ENCODE data around the gene CACNA2D3.

Gene CACNA2D3

DNA sequence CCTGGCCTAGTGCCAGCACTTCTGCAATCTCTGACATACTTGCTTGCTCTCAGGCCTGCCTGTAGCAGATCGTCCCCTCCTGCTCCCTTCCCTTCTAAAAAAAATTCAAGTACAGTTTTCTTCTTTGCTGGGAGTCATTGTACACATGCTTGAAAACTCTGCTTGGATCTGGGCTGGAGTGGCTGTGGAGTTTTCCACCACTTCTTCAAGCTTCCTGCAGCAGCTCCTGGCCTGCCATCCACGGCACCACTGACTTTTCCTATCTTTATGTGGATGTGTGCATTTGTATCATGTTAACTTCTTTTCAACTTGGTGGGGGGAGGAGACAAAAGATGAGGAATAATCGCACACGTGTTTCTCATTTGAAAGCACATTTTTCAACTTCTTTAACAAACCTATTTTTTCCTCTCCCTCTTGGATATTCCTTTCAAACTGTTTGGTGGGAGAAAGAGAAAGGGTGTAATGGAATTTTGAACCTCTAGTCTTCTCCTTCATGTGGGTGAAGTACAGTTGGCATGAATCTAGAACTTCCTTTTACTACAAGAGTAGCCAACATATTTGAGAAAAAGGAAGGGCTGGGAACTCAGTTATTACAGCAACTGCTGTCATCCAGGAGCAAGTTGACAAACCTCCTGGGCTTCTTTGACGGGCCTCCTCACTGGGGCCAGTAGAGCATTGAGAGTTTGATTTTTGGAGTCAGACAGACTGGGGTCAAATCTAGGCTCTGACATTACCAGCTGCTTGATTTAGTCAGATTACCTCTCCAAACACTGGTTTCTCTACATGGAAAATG, 866.7 kb downstream of the CACNA2D3 start:
- DNase-seq = no peak

DNA sequence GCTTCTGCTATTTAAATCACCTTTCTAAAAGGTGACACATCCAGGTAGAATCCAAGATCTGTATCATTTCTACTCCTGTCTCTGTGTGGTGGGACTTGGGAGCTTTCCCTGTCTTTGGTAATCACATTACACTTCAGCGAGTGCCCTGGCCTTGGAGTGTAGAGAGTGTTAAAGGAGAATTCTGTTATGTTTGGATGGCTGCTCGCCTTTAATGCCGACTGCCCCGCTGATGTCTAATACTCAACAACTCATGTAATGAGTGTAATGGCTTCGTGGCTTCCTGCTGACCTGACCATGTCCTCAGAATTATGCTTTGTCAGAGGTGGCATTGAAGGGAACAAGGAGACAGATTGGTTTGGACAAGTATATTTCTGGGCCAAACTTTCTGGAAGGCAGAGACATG, 871.8 kb downstream of the CACNA2D3 start:
- DNase-seq = no peak

DNA sequence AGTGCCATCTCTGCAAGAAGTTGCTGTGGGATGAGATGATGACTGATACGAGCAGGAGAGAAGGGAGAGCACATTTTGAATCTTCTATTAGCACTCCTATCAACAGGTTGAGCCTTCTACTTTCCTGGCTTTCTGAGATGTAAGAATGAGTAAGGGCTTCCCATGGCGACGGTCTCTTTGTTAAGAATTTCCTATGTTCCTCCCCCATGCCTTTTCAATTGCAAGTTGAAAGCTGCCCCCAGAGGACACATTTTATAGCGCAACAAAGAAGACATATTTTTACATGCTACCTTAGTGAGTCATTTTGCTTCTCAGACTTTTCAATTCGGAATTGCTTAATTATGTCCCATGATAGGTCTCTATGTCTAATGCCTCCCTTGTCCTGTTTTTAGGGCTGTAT, 876.8 kb downstream of the CACNA2D3 start:
- DNase-seq = no peak

DNA sequence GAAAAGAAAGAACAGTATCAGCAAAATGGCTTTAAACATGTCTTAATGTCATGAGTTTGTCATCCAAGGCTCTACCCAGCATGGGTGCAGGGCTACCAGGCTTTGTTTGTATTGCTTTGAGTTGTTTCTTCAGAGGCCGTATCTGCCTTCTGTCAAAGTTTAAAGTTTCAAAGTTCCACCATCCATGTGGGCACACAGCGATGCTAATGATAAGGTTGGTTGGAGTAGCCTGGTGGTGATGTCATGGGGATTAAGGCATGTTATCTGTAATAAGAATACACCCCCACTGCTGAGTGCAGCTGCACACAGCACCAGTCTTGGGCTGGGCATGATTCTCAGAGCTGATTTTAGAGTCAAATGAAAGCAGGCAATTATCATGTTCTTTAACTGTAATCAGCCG, 877.5 kb downstream of the CACNA2D3 start:
- DNase-seq = no peak

DNA sequence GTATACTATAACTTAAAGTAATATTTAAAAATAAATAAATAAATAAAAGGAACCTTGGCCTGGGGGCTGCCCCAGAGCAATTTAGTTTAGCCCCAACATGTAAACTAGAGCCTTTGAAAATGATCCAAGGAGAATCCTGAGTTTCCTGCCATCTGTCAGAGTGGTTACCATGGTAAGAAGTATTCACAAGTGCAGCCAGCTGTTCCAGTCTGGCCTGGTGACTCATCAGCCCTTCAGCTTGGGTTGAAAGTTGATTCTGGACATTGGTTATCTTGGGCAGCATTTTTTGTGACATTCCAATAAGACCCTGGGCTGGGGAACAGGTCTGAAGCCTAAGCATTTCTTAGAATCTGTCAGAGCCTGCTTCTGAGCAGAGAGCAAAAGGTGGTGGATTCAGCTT, 878.2 kb downstream of the CACNA2D3 start:
- no peak for DNase-seq

DNA sequence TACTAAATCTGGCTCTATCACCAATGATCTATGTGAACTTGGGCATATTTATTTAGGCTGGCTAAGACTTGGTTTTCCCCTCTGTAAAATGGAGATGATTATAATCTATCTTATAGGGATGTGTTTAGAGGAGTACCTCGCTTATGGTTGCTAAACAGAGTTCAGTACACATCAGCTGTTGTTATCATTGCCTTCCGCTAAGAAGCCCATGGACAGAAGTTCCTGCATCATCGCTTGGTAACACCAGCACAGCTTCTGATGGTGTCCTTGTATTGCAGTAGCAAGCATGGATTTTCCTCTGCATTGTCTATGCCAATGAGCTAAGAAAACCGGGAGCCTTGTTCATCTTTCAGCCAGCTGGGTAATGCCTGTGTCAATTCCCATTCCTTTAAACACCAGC, 878.6 kb downstream of the CACNA2D3 start:
- DNase-seq = no peak

DNA sequence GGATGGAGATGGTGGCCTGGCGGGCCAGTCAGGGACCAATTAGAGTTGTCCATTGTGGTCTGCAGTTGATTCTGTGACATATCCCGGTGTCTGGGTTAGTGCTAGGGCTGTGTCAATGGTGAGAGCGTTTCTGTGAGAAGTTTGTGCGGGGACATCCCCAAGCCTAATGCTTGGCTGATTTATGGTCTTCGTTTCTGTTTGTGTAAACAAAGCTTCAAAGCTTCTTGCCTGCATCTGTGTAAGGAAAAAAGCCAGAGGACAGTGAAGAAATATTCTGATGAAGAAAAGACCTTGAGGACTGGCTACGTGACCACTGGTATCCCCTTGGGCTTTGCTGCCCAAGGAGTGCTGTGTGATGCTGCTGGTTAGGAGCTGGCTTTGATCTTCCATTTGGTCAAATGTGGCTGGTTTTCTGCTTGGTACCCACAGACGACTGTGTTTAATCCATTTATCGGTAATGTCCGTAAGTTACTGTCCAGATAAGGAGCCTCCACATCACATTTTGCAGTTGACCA, 880.1 kb downstream of the CACNA2D3 start:
- no peak for DNase-seq

DNA sequence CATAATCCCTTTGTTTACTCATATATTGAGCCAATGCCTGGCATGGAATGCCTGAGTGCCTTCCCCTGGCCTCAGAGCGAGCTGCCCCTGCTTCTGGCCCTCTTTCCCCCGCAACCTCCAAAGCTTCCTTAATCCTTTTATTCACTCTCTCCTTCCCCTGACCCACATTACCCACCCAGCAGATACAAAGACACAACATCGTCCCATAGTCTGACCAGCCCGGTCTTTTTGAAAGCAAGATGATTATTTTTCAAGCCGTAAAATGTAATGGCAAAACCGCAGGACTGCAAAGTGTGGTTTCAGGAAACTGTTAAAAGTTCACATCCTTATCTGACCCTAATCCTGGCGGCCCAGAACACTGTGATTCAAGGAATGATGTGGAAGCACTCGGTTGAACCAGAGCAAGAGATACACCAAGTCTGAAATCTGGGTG, 883.9 kb downstream of the CACNA2D3 start:
- no peak for DNase-seq

DNA sequence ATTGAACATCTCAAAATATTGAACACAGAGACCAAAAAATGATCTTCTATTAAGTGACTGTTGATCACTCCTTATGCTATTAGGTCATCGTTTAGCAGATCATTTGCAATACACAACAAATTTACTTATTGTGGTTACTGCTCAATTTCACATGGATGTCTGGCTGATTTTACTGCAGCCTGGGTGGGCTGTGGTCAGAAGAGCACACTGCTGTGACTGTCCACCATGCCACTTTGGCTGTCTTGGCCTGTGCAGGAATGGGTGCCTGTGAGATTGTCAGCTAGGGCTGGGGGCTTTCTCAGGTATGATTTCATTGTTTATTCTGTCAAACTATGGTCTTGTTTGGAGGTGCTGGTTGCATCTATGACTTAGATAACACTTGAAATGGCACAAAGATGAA, 885.6 kb downstream of the CACNA2D3 start:
- no peak for DNase-seq

DNA sequence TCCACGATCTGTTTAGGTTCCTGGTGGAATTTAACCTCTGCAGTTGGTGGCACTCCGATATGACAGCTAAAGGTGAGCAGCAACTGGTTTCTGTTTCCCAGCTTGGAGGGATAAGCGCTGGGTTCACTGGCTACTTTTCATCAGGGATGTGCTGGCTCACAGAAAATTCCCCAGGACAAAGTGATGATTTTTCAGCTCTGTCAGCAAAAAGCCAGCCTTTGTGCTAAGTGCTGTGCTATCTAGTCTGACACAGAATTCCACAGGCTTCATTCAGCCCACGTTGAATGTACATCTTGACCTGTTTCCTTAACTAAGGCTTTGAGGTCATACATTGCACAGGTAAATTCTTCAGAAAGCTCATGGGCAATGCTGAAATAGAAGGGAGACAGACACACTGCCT, 887.0 kb downstream of the CACNA2D3 start:
- no peak for DNase-seq

DNA sequence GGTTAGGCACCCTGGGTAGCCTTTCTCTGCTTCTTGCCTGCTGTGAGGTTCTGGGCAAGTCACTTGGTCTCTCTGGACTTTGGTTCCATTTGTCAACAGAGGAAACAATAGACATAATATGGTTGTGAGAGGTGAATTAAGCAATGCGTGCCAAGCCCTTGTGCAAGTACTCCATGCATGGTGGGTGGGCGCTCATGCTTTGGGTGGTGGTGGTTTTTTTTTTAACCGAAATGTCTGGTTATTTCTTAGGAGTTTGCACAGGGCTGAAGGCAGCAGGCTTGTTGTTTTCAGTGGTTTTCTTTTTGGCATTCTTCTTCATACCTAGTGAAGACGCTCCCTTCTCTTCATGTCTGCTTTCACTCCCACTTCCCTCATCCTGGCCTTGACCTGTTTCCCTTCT, 889.7 kb downstream of the CACNA2D3 start:
- no peak for DNase-seq

DNA sequence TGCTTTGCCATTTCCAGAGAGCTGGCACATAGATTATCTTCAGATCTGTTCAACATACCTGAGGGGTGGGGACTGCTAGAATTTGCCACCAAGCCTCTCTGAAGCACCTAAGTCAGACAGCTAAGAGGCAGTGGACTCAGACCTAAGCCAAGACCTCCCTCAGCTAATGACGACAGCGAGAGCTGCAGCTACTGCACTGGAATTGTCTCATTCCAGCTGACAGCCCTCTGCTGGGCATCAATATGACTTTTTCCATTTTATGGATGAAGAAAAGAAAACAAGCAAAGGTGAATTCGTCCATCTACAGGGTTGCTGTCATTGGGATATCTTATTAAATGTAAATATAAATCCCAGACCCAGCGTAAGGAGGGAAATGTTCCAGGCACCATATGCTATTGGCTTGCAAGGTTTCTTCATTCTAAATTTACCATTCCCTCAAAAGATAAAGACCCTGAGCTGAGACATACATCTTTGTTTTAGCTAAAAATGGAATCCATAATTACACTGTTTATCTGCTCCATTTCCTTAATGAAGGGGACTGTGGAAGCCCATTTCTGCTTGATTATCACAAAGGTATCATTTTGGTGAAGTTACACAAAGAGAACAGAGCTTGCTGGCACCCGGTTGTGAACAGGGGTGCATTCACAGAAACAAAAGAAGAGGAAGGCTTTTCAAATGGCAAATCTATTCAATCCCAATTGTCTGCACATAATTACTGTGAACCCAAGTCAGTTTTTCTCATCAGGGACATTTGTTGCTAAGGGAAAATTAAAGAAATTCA, 891.0 kb downstream of the CACNA2D3 start:
- no peak for DNase-seq

DNA sequence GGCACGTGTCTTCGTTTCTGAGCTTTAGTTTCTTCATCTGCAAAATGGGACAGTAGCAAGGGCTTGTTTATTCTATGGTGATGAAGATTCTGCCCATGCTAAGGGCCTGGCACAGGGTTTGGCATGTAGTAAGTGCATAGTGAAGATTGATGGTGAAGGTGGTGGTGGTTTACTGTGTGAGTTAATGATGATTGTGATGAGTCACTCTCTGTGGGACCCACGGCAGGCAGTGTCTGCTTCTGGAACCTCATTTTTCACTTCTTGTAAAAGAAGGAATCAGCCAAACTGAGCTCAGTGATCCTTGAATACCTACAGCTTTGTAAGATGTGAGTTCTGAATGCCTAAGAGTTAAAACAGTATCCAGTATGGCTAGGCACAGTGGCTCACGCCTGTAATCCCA, 891.7 kb downstream of the CACNA2D3 start:
- DNase-seq = no peak

DNA sequence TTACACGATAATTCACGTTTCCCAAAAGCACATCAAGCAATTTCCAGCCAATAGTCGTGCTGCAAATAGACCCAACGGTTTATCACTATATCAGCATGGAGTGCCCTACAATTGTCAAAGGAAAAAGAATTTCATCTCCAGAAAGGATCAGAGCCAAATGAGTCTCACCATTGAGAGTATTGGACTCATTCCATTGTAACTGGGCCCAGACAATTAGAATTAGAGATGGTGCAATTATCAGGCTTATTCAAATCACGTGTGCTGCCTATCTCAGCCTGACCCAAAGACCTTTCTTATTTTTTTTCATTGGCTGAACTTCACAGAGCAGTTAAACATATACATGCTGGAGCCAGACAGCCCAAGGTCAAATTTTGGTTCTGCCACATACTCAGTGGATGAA, 892.6 kb downstream of the CACNA2D3 start:
- DNase-seq = no peak

DNA sequence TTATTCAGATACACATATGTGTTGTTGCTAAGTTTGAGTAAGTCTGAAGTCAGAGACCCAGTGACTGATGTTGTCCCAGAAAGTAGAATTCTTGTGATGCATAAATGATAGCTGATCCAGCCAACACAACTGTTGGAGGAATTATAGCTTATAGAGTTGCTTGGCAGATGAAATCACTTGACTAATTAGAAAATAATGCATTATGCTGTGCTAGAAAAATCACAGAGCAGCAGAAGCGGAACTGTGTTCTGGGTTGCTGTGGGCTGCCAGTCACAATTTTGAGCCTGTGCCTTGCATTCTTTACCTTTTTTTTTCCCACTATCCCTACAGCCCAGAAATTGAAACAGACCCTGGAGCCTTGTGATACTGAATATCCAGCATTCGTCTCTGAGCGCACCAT, 895.5 kb downstream of the CACNA2D3 start:
- no peak for DNase-seq

DNA sequence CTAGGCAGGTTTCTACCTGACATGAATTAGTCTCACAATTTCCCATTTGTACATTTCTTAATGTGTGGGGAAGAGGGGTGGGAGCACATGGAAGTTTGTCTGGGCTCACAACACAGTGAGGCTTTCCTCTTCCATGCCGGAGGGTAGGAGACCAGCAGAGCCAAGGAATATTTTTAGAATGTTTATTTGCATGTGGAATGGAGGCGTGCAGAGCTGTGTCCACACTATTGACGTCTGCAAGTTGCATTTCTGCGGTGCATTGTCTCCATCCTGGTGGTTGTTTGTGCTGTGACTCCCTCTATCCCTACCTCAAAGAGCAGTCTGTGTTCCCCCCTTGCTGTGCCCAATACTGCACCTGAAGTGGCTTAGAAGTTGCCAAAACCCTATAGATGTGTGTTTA, 908.6 kb downstream of the CACNA2D3 start:
- DNase-seq = no peak

DNA sequence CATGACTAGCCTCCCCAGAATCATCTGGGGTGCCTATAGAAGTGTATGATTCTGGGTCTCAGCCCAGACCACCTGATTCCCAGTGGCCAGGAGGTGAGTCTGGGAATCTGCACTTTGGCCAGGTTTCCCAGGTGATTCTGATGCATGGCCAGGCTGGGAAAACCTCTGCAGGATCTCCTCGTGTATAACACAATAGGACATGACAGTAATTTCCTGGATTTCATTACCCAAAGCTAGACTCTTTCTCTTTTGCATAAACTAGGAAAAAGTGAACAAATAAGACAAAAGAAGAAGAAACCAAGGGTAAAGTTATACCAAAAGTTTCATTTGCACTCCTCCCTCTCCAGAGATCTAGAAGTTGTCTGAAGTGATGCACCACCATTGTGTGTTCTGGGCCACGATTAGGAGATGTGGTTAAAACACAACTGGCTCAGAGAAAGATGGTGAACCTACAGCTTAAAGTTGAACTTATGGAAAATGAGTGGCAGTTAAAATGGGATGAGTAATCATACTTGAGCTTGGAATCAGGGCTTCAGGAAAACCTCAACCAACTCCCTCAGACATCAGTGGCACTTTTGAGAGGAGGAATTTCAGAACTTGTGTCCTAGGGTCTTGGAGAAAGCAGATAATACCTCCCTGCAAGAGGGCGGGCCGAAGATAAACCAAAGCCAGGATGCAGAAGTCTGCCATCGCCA, 914.7 kb downstream of the CACNA2D3 start:
- DNase-seq = no peak

DNA sequence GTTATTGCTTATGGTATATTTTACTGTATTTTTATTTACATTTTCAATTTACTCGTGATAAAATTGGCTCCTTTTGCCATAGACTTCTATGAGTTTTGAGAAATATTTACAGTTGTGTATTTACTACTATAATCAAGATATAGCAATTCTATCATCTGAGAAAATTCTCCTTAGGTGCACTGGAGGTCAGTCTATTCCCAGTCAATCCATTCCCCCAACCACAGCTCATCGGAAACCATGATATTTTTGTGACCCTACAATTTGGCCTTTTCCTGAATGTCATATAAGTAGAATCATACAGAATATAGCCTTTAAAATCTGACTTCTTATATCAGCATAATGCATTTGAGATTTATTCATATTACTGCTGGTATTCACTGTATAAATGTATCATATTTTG, 920.2 kb downstream of the CACNA2D3 start:
- DNase-seq = no peak

DNA sequence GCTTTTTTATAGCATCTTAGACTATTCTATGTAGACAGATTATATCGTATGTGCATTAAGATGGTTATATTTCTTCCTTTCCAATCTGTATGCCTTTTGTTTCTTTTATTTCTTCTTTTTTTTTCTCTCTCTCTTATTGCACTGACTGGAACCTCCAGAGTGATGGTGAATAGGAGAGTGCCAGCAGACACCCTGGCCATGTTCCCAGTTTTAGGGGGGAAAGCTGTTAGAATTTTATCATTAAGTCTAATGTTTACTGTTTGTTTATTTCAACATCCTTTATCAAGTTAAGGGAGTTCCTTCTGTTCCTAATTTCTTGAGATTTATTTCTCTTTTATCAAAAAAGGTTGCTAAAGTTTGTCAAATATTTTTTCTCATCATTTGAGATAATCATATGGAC, 922.1 kb downstream of the CACNA2D3 start:
- no peak for DNase-seq

DNA sequence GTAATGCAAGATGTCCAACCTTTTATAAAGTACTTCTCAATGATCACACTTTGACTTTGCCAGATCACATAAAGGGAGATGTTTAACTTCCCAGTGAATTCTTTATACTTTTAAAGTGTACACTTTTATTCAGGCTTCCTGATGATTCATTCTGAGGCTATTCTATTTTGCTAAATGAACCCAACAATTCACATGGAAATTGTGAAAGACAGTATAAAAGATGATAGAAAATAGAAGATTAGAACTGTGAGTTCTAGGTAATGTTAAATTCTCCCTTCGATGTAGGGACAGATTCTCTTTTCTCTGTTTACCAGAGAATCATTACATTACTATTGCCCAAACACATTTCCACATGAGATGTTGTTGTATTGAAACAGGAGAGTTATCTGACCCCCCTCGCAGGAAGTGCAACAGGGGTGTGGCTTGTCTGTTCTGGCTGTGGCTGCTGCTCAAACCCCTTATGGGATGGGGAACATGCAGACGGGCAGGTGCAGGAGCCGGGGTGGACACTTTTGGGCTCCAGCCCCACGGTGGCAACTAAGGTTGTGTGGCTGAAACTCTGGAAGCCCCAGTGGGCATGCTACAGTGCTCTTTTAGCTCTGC, 936.8 kb downstream of the CACNA2D3 start:
- DNase-seq = no peak

DNA sequence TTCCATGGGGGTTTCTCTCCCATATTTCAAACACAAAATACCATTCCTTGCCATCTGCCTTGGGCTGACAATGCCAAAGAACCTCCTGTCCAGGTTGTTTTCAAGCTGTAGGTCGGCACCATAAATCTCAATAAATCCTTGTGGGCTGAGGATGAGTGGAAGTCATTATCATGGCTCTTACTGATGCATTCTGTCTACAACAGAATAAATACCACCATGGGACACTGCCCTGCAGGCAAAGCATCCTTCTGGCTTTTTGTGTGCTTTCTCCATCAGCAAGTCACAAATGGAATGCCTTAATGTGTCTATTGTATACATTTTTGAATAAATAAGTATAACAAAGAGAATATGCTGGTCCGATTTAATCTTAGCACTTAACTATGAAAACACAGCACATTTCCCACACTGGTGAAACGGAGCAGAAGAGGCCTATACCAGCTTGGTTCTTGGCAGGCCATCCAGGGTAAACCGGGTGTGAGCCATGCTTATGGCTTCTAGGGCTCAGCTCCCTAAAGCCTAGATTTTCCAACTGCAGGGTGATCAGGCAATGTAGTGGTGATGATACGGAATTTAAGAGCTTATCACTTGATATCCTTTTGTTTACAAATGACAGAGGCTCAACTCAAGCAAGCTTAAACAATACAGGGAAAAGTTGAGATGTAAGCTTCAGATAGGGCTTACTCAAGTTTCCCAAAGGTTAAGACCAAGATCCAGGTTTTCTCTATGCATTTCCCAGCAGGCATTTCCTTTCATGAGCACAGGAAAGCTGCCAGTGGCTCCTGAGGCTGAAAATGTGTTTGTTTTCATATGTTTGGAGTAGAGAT, 938.8 kb downstream of the CACNA2D3 start:
- DNase-seq = no peak

DNA sequence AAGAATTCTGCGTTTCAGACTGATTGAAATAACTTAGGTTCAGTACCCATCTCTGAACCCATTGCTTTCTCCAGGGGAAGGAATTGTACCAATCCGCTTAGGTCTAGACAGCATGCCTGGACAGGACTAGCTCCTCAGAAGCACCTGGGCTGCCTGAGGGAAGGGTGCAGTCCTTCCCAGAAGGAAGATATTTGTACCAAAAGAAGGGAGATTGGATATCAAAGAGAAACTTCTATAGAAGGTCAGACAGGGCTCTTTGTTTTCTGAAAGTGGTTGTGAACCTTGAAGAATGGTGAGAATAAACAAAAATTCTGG, 939.3 kb downstream of the CACNA2D3 start:
- no peak for DNase-seq

DNA sequence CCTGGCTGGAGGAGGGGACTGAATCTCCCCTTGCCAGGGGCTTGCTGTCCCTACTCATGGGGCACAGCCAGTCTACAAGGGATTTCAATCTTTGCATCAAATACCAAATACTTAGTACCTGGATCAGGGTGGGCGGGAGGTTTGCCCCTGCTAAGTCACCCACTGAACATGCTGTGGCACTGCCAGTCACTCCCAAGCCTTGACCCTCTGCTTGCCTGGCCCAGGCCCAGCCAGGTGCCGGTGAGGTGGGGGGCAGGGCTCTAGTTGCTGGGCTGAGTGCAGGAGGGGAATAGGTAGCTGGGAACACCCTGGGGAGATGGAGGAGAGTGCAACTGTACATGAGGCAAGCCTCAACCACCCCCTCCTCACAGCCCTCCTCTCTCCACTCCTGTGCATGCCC, 941.8 kb downstream of the CACNA2D3 start:
- no peak for DNase-seq
